Thyroid gland (tissue), 4 donors: Measurements from ENCODE around the gene SHC3. TPM values are rescaled to one million over a fixed set of nuclear protein-coding genes. Genes with fewer than 3 reads are reported as not detected.

ENCODE experiments used
- DNase-seq, 2 donors: peaks; one replicate each; pipeline ENCODE4 v3.0.0-alpha.2; 2019
- H3K27ac ChIP-seq, 3 donors: fragments of 200-600 bp; sonication (generic); 1 replicate in 2 of 3; 2 replicates in 1 of 3; pipeline ENCODE4 v1.5.1; 2016 to 2019; ENCODE audit warnings: mild to moderate bottlenecking in 1 of 3, moderate library complexity in 1 of 3
- H3K27me3 ChIP-seq: fragments of 200-600 bp; sonication (generic); one replicate; pipeline ENCODE4 v1.5.1; 2019
- H3K36me3 ChIP-seq, 2 donors: fragments of 200-600 bp; sonication (generic); one replicate each; pipeline ENCODE4 v1.5.1; 2016 to 2019
- H3K4me1 ChIP-seq, 2 donors: fragments of 200-600 bp; sonication (generic); one replicate each; pipeline ENCODE4 v1.5.1; 2017 to 2019
- H3K4me3 ChIP-seq, 3 donors: fragments of 200-600 bp; sonication (generic); replicated peaks in 1 of 3; 1 replicate in 2 of 3; 2 replicates in 1 of 3; pipeline ENCODE4 v1.5.1; 2016; ENCODE audit warnings: mild to moderate bottlenecking in 1 of 3
- H3K9me3 ChIP-seq: fragments of 200-600 bp; sonication (generic); one replicate; pipeline ENCODE4 v1.5.1; 2017
- POLR2A ChIP-seq, 2 donors: fragments of 450-650 bp; IDR thresholded peaks; one replicate each; pipeline ENCODE4 v1.6.1; 2017; ENCODE audit warnings: antibody characterized with exemption in 2 of 2, mild to moderate bottlenecking in 2 of 2, moderate library complexity in 1 of 2
- WGBS, 2 donors: methylation state at CpG; one replicate each; pipeline ENCODE4 v1.1.5; 2017; 5-methylcytosine and 5-hydroxymethylcytosine counted together
- intact Hi-C: fragments of 100-400 bp; cut with DNase I; formaldehyde crosslinking; loops from one replicate; pipeline ENCODE4 v1.15.1; 2023
- total RNA-seq, 4 donors: library from RNA; depleted of rRNA; stranded (reverse); fragments of >200 nt; gene quantifications; one replicate each; pipeline ENCODE4 v1.2.3, GENCODE V29; 2016
- TF ChIP-seq, protein P1 (sequence below), 6 experiments: fragments of 200-600 bp in 3 of 6; fragments of 450-650 bp in 3 of 6; sonication (generic) in 3 of 6; IDR thresholded peaks; one replicate each; pipeline ENCODE4 v1.5.1; 2016 to 2019; ENCODE audit warnings: antibody characterized with exemption in 6 of 6, mild to moderate bottlenecking in 2 of 6, inconsistent platforms in 1 of 6, moderate library complexity in 1 of 6

The SHC3 gene
- total RNA-seq, 4 donors from 2014 or later, result 0.40 to 5.9 (median 1.2) TPM

DNA sequence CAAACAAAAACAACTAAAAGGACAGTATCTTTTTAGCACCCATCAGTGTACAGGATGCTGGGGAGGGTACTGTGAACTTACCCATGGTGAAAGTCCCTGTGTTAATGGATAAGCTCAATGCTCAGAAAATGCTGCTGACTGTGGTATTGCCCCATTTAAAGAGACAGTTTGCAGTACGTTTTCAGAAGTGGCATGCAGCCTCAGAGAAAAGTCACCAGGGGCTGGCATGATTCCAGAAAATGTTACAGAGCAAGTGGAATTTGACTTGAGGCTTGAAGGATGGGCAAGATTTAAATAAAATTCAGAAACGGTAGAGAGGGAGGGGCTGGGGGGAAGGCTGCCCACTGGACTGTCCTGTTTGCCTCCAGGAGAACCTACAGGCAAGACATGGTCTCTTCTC is 180.1 kb downstream of the SHC3 start:
- 8 to 14% methylated on average over 2 of the region's 2 CpGs for WGBS, 2 donors
- no peak overlapping the region for H3K4me3 ChIP-seq
- DNase-seq, result no peak
- peak overlapping the region in 2 of 3 donors; percentile 11 to 15 for H3K27ac ChIP-seq
- intact Hi-C loops, result no loop called here
- H3K9me3 ChIP-seq, result no peaks in the 10 kb centered on the region
- no peaks in the 10 kb centered on the region for H3K36me3 ChIP-seq
- H3K27me3 ChIP-seq, result no peaks in the 10 kb centered on the region
- peaks cover 8 to 34% of the 10 kb centered on the region in 2 donors for H3K4me1 ChIP-seq
- TF ChIP-seq, protein P1, sequence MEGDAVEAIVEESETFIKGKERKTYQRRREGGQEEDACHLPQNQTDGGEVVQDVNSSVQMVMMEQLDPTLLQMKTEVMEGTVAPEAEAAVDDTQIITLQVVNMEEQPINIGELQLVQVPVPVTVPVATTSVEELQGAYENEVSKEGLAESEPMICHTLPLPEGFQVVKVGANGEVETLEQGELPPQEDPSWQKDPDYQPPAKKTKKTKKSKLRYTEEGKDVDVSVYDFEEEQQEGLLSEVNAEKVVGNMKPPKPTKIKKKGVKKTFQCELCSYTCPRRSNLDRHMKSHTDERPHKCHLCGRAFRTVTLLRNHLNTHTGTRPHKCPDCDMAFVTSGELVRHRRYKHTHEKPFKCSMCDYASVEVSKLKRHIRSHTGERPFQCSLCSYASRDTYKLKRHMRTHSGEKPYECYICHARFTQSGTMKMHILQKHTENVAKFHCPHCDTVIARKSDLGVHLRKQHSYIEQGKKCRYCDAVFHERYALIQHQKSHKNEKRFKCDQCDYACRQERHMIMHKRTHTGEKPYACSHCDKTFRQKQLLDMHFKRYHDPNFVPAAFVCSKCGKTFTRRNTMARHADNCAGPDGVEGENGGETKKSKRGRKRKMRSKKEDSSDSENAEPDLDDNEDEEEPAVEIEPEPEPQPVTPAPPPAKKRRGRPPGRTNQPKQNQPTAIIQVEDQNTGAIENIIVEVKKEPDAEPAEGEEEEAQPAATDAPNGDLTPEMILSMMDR (IDR thresholded peaks at IDR 0.05), result no peak
- TF ChIP-seq POLR2A (IDR thresholded peaks at IDR 0.05), result no peak

DNA sequence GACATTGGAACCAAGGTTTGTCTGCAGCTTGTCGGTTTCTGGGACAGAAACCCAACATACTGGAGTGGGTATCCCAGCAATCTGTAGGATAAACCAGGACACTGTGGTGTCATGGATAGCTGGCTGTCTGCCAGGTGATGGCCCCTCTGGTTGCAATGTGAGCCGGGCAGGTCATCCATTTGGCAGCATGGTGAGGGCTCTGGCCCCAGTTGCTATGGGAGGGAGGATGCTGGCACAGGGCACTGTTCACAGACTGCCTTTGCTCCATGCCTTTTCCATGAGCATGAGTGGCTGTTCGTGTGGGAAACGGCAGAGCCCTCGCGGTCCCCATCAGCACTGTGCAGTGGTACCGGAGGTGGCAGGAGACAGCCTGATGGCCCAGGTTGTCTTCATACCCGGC is 181.0 kb downstream of the SHC3 start:
- no peak overlapping the region for H3K27ac ChIP-seq
- no peak overlapping the region for H3K4me3 ChIP-seq
- WGBS, 2 donors, result 88 to 90% methylated on average over 5 to 7 of the region's 8 CpGs
- H3K27me3 ChIP-seq, result no peaks in the 10 kb centered on the region
- H3K4me1 ChIP-seq, result peaks cover 8 to 36% of the 10 kb centered on the region in 2 donors
- no peak for DNase-seq
- no peaks in the 10 kb centered on the region for H3K36me3 ChIP-seq
- TF ChIP-seq, protein P1 (IDR thresholded peaks at IDR 0.05), result no peak
- TF ChIP-seq POLR2A (IDR thresholded peaks at IDR 0.05), result no peak
- H3K9me3 ChIP-seq, result no peaks in the 10 kb centered on the region
- intact Hi-C loops, result no loop called here

DNA sequence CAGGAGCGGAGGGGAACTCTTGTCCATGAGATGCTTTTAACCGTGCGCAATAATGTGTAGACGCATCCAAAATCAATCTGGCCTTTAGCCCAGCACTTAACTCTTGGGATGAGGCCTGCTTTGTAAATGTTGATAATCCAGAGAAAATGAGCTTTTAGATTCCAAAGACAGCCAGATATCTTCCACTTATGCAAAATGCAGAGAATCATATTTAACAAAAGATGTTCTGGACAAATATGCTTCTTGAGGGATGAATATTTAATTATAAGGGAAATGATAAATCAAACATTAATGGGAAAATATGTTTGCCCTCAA is 181.7 kb downstream of the SHC3 start:
- H3K27me3 ChIP-seq, result no peaks in the 10 kb centered on the region
- peaks cover 9 to 43% of the 10 kb centered on the region in 2 donors for H3K4me1 ChIP-seq
- WGBS, 2 donors, result 89 to 94% methylated on average over 4 of the region's 4 CpGs
- no peaks in the 10 kb centered on the region for H3K36me3 ChIP-seq
- H3K4me3 ChIP-seq, result no peak overlapping the region
- intact Hi-C loops, result no loop called here
- no peak overlapping the region for H3K27ac ChIP-seq
- TF ChIP-seq POLR2A (IDR thresholded peaks at IDR 0.05), result no peak
- TF ChIP-seq, protein P1 (IDR thresholded peaks at IDR 0.05), result no peak
- no peak for DNase-seq
- no peaks in the 10 kb centered on the region for H3K9me3 ChIP-seq

DNA sequence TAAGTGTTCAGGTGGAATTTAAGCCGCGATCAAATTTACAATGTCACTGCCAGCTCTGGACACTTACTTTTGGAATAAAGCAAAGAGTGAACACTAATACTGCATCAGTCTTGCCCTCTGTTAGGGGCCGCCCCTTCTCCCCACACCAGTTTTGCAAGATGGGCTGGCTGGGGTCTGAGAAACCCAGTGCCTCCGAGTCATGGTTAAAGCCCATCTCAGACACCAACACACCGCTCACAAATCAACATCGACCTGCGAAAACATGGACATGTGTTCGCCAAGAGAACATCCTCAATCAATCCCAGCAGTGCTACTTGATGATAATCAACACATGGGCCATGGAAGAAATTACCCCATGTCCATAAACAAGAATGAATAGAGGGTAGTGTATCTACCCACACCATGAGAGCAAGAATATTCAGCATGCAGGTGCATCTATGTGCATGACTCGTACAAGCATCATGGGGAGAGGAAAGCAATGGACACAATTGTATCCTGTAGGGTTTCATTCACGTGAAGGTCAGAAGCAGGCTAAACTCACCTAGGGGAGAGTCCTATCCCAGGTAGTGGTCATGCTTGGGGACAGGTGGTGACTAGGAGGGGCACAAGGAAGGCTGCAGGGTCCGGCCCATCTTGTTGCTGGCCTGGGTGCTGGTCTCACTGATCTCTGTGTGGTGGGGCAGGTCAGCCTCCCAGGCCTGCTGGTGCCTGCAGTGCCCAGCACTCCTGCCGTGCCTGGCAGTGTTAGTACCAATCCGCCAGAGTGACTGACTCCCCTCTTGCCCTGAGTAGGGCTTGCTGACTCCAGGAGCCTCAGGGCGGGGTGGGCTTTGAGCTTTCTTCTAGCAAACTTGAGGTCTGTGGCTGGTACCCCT is 182.3 kb downstream of the SHC3 start:
- Histone ChIP-seq H3K9me3 (no peaks in the 10 kb centered on the region), H3K4me1 (peaks cover 14 to 40% of the 10 kb centered on the region in 2 donors), H3K27me3 (no peaks in the 10 kb centered on the region), H3K4me3 (no peak overlapping the region), H3K27ac (no peak overlapping the region), H3K36me3 (no peaks in the 10 kb centered on the region)
- intact Hi-C loops, result no loop called here
- WGBS, 2 donors, result 95 to 98% methylated on average over 12 to 14 of the region's 14 CpGs
- TF ChIP-seq, protein P1 (IDR thresholded peaks at IDR 0.05), result no peak
- TF ChIP-seq POLR2A (IDR thresholded peaks at IDR 0.05), result no peak
- DNase-seq, result no peak

DNA sequence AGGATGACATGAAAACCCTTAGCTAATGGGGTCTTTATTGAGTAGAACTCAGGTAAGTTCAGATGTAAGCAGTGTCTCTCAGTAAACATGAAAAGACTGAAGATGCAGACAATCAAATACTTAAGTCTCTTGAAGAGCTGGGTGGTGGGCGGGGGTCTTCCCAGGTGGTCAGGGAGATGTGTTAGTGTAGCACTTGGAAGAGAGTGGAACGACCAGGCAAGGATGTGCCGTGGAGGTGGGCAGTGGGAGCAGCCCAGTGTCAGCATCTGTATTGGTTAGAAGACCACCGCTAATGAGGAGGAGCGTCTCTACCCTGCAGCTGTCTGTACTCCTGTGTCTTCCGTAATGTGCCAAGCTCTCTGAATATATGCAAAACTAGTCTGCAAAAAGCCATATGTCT is 183.0 kb downstream of the SHC3 start:
- no peak overlapping the region for H3K27ac ChIP-seq
- intact Hi-C loops, result no loop called here
- no peak for DNase-seq
- H3K36me3 ChIP-seq, result no peaks in the 10 kb centered on the region
- no peaks in the 10 kb centered on the region for H3K27me3 ChIP-seq
- H3K9me3 ChIP-seq, result no peaks in the 10 kb centered on the region
- TF ChIP-seq, protein P1 (IDR thresholded peaks at IDR 0.05), result no peak
- no peak for TF ChIP-seq POLR2A (IDR thresholded peaks at IDR 0.05)
- peaks cover 12 to 34% of the 10 kb centered on the region in 2 donors for H3K4me1 ChIP-seq
- no peak overlapping the region for H3K4me3 ChIP-seq
- WGBS, 2 donors, result 90 to 96% methylated on average over 6 of the region's 6 CpGs
